HG03280 (cell line): ENCODE measurements around the gene ABI2.
"Not testable (repeated sequence)": the region's sequence is repeated elsewhere in the genome, so short reads cannot be mapped to it uniquely, and the experiment has no call there.

Experiments
- ATAC-seq: cut with Tn5 transposase; IDR thresholded peaks from one replicate; pipeline ENCODE4 v1.9.1; 2021; ENCODE audit warnings: mild to moderate bottlenecking, moderate library complexity; ENCODE audit not compliant: unreplicated experiment

Gene ABI2

GRCh38 chr2:203352604-203353255, 24.5 kb downstream of the ABI2 start:
- ATAC-seq: no peak

- no peak for ATAC-seq
Measured at GRCh38 chr2:203354966-203355365, 26.8 kb downstream of the ABI2 start.

DNA sequence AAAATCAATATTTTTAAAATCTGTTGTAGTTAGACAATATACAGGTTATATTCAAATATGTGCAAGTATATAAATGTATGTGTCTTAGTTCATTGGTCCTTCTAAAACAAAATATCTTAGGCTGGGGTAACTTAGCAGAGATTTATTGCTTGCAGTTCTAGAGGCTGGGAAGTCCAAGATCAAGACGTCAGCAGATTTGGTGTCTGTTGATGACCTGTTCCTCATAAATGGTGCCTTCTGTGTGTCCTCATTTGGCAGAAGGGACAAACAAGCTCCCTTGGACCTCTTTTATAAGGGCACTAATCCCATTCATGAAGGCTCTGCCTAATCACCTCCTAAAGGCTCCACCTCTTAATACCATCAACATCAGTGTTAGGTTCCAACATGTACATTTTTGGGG, 31.3 kb downstream of the ABI2 start:
- no peak for ATAC-seq

GRCh38 chr2:203360833-203361430, 32.7 kb downstream of the ABI2 start:
- no peak for ATAC-seq

- ATAC-seq: no peak
Measured at GRCh38 chr2:203361495-203361894, 33.3 kb downstream of the ABI2 start.

DNA sequence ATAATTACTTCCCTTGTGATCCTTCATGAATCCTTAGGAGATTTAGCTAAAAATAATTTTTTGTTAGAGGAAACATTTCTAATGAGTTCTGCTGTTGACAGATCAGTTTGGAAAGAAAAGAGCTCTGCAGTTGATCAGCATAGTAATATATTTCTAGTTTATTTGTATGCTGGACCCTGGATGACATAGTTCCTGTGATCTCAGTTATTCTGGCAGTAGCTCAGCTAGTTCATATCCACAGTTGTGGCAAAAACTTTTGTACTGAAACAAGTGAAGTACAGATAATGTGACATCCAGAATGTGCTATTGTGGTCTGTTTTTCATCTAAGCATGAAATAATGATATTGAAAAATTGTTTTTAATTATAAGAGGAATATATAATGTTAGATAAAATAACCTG, 33.7 kb downstream of the ABI2 start:
- ATAC-seq: no peak

DNA sequence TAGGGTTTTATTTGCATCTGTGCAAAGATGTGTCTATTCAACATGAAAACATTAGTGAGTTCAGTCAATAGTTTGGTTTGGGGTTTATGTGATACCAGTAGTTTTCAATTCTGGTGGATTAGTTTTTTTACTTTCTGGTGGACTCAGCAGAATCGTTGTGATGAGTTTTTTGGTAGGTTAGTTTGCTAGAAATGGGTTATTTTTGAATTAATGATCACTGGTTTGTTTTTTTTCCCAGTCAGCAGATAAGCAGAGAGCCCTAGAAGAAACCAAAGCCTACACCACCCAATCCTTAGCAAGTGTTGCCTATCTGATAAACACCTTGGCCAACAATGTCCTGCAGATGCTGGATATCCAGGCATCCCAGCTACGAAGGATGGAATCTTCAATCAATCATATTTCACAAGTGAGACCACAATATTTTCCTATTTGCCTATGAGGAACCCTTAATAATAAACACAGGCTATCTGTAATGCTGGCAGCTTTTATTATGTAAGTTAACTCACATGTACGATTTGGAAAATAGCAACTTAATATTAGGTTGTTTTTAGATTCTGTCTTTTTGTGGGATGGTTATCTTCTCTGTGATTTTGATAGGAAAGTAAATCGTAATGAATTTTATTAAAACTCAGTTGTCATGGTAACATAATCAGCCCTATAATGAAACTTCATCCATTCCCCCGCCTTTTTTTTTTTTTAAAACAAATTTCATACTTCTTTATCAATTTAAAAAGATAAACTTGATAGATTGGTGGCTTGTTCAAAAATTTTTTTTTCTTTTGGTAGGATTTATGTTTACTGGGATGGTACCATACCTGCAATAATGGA, 38.7 kb downstream of the ABI2 start:
- no peak for ATAC-seq

GRCh38 chr2:203372706-203373105, 44.5 kb downstream of the ABI2 start:
- ATAC-seq: not testable (repeated sequence)

DNA sequence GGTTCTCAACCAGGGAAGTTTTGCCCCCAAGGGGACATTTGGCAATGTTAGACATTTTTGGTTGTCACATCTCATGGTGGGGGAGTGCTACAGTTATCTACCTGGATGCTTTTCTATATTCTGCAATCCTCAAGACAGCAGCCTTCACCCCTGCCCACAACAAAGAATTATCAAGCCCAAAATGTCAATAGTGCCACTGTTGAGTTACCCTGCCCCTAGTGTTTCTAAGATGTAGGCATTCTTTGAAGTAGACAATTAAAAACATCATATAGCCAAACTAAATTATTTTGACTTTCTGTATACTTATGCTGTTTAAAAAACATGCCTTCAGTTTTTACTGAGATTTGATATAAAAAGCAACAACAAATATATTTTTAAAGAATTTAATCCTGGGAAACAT, 48.0 kb downstream of the ABI2 start:
- no peak for ATAC-seq

DNA sequence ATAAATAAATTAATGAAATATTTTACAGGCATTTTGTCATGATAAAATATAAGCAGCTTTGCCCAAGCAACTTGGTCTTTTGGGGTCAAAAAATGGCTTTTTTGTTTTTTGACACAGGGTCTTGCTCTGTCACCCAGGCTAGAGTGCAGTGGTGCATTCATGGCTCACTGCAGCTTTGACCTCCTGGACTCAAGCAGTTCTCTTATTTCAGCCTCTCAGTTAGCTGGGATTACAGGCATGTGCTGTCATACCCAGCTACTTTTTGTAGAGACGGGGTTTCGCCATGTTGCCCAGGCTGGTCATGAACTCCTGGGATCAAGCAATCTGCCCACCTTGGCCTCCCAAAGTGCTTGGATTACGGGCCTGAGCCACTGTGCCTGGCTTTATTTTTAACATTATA, 51.0 kb downstream of the ABI2 start:
- ATAC-seq: no peak

- ATAC-seq: no peak
Measured at GRCh38 chr2:203383038-203383437, 54.8 kb downstream of the ABI2 start.

- not testable (repeated sequence) for ATAC-seq
Measured at GRCh38 chr2:203388153-203388552, 60.0 kb downstream of the ABI2 start.

GRCh38 chr2:203394519-203395227, 66.5 kb downstream of the ABI2 start:
- no peak for ATAC-seq

DNA sequence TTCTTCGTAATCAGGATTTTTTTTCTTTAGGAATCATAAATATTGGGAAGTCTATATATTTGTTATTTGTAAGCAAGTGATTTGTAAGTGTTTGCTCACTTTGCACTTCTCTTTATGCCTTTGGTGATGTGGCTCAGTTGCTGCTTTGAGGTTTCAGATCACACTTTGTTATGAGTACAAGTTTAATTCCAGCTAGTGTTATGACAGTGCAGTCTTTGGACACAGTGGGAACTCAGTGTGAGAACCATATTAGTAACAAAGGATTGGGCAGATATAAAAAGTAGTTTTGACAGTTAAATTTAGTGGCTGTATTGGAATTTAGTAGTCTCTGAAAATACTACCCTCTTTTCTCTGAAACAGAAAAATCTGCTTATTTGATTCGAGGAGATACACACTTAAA, 67.7 kb downstream of the ABI2 start:
- no peak for ATAC-seq

- no peak for ATAC-seq
Measured at GRCh38 chr2:203396667-203397066, 68.5 kb downstream of the ABI2 start.

DNA sequence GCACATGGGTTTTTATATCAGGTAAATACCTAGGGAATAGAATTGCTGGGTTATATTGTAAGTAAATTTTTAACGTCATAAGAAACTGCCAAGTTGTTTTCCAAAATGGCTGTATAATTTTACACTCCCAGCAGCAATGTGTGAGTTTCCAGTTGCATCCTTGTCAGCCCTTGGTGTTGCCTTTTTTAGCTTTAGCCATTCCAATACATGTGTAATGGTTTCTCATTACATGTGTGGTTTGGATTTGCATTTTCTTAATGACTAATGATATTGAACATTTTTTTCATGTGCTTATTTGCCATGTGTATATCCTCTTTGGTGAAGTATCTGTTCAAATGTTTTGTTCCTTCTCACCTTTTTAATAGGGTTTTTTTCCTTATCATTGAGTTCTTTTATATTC, 70.8 kb downstream of the ABI2 start:
- no peak for ATAC-seq

DNA sequence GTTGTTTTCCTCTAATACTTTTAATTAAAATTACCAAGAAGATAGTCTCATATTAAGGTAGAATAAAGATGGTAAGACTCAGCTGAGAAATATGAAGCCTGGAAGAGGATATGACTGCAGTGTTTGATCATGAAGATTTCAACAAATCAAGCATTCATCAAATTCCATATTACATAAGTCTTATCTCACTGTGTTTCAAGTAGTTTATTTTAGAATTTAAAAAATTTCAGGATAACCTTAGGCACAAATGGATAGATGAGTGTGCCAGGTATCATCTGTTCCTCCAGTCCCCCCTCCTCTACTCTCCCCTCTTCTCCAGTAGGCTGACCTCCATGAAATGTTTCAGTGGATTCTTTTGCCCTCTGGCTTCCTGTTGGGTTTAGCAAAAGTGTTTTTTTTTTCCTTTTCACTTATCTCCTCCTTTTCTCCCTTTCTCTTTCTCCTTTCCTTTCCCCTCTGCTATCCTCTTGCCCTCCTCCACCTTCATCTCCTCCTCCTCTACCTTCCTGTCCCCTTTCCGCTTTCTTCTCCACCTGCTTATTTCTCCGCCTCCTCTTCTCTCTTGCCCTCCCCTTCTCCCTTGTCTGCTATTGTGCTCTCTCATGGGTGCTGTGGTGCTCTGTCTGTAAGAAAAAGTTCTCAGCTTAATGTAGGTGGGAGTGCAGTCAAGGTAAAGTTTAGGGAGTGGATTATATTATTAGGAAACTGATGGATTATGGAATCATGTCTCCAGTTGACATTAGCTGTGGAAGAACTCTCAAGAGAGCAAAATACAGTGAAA, 72.8 kb downstream of the ABI2 start:
- no peak for ATAC-seq

GRCh38 chr2:203404996-203405395, 76.8 kb downstream of the ABI2 start:
- no peak for ATAC-seq

GRCh38 chr2:203407496-203407895, 79.3 kb downstream of the ABI2 start:
- ATAC-seq: no peak

- ATAC-seq: no peak
Measured at GRCh38 chr2:203412546-203413331, 84.5 kb downstream of the ABI2 start.
